GM12872 (cell line): ENCODE results near the gene AMBRA1.

Experiments
- TF ChIP-seq, protein P1 (sequence below): IDR thresholded peaks from 3 replicates; pipeline ENCODE4 v1.5.1; 2011; ENCODE audit warnings: low read depth, mild to moderate bottlenecking, low read length, moderate library complexity; ENCODE audit not compliant: insufficient read depth

The AMBRA1 gene

DNA sequence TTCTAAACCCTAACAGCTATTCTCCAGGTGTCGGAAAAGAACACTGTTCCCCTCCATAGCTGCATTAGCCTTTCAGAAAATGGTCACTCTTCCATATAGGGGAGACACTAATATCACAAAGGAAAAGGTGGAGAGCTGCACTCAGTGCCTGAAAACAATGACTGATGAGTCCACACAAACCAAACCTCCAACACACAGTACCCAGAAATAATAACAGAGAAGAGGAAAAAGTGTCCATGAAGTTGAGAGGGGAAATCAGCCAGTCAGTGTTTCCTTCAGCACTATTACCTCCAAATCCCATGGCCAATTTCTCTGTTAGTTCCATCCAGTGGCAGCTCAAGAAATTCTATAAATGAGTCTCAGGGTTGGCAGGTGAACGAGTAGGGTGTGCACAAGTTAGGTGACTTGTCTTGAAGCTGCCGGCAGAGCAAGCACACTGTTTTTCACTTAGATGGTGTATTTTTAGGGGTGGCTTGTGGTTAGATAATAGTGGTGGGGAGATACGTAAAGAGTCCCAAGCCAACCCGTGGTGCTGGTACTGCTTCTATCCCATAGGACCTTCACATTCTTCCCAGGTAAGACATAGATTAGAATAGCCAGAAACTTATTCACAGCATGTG lies 117.8 kb downstream of the AMBRA1 start:
- TF ChIP-seq, protein P1, sequence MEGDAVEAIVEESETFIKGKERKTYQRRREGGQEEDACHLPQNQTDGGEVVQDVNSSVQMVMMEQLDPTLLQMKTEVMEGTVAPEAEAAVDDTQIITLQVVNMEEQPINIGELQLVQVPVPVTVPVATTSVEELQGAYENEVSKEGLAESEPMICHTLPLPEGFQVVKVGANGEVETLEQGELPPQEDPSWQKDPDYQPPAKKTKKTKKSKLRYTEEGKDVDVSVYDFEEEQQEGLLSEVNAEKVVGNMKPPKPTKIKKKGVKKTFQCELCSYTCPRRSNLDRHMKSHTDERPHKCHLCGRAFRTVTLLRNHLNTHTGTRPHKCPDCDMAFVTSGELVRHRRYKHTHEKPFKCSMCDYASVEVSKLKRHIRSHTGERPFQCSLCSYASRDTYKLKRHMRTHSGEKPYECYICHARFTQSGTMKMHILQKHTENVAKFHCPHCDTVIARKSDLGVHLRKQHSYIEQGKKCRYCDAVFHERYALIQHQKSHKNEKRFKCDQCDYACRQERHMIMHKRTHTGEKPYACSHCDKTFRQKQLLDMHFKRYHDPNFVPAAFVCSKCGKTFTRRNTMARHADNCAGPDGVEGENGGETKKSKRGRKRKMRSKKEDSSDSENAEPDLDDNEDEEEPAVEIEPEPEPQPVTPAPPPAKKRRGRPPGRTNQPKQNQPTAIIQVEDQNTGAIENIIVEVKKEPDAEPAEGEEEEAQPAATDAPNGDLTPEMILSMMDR = no peak

DNA sequence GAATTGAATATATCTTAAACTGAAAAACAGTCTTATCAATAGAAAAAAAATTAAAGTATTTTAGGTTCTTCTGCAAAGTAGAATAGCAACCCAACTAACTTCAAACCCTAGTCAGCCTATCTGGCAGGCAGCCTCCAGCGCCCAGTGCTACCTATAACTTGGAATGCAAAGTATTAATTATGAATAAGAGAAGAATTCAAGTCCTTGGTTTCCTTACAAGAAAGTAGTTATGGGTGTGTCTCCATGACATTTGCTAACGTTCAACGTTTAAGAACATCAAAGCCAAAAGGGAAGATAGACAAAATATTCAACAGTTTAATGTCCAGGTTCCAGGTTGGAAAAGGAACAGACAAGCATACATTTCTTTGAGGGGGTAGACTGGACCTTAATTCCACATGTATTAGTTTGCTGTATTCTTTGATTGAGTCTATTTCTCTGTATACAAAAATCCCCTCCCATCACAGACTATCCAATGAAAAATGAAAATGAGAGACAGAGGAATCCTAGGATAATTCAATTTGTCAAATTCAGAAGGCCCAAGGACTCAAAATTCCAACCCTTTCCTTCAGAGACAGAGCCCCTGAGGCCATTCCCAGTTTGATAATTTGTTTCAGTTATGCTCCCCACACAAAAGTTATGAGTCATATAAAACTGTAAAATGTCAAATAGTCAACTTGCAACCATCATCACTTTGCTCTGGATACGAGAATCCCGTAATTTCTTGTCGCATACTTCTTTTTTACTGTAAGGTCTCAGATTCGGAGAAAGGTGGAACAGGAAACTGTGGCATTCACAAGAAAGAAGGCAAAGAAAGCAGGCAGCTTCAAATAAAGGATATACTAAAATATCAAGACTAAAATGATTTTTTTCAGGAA lies 118.5 kb downstream of the AMBRA1 start:
- TF ChIP-seq, protein P1 = no peak

DNA sequence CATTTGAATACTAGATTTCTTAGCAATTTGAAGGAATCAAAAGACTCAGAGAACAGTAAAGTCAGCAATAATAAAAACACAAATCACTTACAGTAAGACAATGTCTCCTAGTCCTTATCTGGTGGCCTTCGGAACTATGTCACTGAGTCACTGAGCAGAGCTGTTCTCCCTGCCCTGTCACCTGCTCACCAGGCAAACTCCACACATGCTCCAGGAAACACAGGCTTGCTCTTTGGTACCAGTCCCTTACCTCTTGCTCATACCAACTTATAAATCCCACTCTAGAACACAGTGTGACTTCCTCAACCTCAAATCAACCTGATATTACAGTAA lies 121.2 kb downstream of the AMBRA1 start:
- TF ChIP-seq, protein P1 = no peak

DNA sequence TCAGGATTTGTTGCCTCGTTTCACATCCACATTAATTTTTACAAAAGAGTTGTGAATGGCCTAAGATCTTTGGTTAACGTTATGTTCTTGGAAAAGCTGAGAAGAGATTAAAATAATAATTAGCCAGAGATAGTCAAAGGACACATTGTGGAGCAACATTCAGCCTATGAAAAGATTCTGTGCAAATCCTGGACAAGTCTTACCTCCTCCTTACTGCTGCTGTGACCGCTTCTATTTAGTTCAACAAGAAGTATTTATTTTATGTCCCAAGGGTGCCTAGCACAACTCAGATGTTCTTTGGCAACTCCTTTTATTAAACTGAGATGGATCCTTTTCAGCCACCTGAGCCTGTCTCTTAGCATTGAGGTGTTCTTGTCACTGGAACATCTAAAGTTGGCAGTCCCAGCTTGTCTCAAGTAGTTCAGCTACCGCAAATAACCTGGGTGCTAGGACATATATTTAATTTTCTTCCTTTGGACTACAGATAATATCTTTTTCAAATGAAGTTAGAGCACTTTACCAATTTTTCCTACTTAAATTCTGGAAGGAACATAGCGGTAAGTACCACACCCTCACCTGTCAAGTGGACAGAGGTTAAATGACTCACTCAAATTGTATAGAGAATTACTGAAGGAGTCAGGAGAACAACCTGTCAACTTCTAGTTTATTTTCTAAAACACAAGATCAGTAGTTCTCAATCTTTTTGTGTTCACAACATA lies 121.7 kb downstream of the AMBRA1 start:
- TF ChIP-seq, protein P1 = no peak

DNA sequence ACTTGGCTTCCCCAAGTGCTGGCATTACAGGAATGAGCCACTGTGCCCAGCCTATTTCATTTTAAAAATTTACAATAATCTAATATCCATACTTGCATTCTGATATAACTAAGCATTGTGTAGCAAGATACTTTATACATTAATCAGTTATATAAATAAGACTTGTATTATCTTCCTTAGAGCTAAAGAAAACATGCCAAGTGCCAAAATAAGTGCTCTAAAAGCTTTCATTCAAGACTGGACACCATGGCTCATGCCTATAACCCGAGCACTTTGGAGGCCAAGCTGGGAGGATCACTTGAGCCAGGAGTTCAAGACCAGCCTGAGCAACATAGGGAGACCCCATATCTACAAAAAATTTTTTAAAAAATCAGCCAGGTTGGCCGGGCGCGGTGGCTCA lies 123.9 kb downstream of the AMBRA1 start:
- TF ChIP-seq, protein P1 = no peak

DNA sequence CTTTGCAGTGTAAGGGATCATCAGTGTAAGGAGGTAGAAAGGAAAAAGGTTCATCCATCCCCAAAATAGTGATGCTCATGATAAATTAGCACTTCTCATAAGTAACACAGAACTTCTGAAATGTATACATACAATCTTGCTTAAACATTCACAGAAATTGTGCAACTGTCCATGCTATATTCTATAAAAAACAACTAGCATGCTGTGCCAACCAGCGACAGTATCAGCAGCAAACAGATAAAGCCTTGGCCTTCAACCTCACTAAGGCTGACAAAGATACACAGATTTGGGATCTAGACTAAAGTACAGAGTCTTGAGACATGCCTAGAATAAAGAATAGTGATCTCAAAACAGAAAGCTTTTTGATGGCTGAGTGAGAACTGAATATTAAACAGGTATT lies 128.1 kb downstream of the AMBRA1 start:
- TF ChIP-seq, protein P1 = no peak

DNA sequence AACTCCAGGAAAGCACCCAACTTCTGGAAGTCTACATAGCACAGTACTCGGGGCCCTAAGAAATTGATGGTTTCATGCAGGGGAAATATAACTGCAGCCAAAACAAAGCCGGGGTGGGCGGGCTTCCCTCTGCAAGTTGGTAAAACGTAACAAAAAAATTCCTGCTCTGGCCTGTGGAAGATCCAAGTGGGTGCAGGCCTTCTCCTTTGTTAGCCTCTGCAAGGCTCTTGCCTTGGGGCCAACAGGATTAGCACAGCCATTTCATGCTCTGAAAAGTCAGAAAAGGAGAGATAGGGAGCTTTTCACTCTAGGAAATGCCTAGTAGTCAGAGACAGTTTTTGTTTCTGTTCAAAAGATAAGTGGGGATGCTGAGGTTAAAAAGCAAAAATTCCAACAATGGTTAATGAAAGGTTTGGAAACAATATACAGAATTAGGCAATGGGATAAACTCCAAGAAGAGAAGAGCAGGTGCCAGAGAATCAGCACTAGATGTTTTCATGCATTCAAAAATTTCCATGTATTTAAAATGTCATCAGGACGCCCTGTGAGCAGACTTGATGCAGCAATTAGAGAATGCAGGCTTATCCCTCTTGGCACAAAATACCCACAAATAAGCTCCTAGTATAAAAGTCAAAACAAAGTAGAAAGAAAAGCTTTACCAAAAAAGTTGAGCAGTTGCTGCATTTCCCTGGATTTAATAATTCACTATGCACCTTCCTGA lies 130.0 kb downstream of the AMBRA1 start:
- TF ChIP-seq, protein P1 = no peak
